GM18861 (cell line): ENCODE data around the gene NEUROG1.

ENCODE experiments used
- ATAC-seq: cut with Tn5 transposase; IDR thresholded peaks from one replicate; pipeline ENCODE4 v1.9.1; 2021; ENCODE audit not compliant: unreplicated experiment

The NEUROG1 gene, protein sequence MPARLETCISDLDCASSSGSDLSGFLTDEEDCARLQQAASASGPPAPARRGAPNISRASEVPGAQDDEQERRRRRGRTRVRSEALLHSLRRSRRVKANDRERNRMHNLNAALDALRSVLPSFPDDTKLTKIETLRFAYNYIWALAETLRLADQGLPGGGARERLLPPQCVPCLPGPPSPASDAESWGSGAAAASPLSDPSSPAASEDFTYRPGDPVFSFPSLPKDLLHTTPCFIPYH

DNA sequence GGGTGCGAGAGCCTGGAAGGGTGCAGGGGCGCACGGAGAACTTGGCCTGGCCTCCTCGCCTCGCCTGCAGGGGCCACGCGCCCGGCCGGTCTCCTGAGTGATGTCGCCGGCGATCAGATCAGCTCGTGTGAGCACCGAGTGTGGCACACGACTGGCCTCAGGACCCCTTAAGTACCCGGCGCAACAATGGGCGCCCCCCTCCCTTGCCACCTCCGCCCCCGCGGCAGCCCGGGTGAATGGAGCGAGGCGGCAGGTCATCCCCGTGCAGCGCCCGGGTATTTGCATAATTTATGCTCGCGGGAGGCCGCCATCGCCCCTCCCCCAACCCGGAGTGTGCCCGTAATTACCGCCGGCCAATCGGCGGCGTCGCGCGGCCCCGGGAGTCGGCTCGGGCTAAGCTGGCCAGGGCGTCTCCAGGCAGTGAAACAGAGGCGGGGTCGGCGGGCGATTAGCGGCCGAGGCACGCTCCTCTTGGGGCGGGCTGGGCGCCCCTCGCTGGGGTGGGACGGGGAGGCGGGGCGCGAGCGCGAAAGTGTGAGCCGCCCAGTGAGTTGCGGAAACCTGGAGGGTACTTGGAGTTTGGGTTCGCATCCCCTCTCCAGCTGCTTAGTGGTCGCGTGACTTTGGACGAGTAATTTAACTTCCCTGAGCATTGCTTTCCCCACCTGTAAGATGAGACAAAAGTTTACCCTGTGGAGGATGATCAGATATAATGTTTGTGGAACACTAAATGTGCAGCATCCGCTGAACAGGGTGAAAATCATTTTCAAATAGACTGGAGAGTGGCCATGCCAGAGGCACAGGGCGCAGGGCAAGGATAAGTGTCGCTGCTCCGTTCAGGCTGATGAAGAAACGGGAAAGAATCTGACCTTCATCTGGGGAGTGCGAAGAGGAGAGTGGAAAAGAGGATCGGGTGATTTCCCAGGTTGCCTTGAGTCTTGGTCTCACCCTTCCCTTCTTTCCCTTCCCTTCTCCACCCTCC, at the start of gene NEUROG1:
Gene NEUROG1, minus strand, starts transcription at position 145 of the 982 bp plus-strand sequence. CDS start 274 bp downstream, outside the sequence.
- ATAC-seq: no peak

DNA sequence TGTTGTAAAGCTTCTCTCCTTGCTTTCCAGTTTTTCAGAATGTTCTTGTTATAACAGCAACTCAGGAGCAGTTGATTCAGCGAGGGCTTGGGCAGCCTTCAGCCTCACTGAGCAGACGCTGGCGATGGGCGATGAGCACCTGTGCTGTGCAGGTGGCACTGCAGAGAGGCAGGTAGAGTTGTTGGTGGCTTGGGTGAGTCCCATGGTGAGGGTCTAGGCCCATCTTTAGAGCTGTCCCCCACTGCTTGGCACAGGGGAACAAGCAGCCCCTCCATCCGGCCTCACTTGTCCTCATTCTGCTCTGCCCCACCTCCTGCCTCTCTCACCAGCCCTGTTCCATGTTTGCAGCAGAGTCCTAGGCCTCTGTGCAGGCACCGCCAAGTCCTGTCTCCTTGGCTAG, 49.2 kb upstream of the NEUROG1 start:
- no peak for ATAC-seq

DNA sequence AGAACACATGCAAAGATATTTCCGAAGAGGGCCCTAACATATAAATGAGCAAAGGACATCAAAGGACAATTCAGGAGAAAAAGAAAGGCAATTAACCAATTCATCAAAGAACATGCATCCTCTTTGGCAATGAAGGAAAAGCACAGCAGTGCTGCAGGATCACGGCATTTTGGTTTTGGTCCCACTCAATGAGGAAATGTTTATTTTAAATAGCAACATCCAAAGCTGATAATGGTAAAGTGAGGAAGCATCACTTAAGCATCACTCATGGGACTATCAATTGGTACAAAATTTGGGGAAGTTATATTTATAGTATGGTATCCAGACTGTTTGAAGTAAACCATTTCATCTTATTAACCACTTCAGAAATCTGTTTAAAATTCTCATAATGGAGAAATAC, 48.5 kb upstream of the NEUROG1 start:
- no peak for ATAC-seq

- no peak for ATAC-seq
Measured at GRCh38 chr5:135582099-135582781, 46.5 kb upstream of the NEUROG1 start.

DNA sequence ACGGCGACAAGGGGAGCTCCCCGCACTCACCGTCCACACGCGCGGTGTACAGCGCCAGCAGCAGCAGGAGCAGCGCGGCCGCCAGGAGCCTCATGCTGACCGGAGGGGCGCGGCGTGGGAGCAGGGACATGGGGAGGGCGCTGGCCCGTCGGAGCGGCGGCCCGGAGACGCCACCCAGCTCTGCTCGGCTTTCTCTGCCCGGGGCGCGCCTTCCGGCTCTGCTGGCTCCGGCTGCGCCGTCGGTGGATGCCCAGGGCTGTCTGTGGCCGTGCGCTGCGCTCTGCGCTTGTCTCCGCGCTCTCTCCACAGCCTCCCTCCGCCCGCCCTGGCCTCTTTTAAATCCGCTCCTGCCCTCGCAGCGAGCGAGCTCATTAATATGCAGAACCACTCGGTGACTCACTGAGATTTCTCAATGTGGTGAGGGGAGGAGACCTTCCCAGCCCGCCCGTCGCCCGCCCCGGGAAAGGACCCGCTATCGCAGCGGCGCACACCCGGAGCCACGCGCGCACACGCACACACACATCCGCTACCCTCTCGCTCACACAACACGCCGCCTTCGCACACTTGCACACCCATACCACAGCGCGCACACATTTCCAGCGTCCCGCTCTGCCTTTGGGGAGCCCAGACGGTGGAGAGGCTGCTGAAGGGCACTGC, 43.0 kb upstream of the NEUROG1 start, which contains the start of gene CXCL14:
Gene CXCL14, minus strand, starts transcription at position 307 of the 657 bp plus-strand sequence. Its CDS starts 213 bp downstream, at position 94.
- ATAC-seq: no peak

GRCh38 chr5:135578305-135578684, 42.5 kb upstream of the NEUROG1 start:
- ATAC-seq: no peak

- ATAC-seq: no peak
Measured at GRCh38 chr5:135577421-135577820, 41.7 kb upstream of the NEUROG1 start.

DNA sequence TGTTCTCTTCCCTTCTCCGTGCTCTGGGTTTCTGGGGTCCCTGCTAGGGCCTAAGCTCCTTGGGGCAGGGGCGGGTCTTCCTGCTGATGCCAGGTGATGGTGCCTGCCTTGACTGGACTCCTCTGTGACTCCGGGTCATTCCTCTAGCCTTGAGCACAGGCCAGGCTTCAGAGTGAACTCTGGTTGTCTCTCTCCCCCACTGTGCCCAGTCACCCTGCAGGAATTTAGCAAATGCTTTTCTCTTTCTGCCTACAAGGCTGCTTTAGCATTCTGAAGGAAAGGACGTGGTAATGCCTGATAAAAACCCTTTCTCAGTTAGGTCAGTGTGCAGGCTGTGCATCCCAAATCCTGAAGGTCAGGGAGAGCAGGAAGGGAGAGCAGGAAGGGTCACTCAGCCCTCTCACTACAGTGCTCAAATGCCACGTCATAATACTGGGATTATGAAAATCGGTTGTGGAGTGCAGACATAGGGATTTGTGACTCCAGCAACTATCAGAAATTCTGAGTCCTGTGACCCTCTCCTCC, 40.4 kb upstream of the NEUROG1 start:
- ATAC-seq: no peak

DNA sequence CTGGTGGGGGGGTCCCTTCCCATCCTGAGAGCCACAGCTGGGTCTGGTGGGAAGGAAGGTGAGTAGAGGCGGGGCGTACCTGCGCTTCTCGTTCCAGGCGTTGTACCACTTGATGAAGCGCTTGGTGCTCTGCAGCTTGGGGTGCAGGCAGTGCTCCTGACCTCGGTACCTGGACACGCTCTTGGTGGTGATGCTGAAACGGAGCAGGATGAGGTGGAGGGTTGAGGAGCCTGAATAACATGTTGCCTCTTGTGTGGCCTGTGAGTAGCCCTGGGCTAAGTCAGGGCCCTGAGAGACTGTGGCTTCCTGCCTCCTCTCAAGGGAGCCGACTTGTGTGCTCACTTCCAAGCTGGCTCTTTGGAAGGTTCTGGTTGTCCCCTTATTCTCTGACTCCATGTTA, 38.7 kb upstream of the NEUROG1 start:
- no peak for ATAC-seq

- no peak for ATAC-seq
Measured at GRCh38 chr5:135571902-135572301, 36.1 kb upstream of the NEUROG1 start.

DNA sequence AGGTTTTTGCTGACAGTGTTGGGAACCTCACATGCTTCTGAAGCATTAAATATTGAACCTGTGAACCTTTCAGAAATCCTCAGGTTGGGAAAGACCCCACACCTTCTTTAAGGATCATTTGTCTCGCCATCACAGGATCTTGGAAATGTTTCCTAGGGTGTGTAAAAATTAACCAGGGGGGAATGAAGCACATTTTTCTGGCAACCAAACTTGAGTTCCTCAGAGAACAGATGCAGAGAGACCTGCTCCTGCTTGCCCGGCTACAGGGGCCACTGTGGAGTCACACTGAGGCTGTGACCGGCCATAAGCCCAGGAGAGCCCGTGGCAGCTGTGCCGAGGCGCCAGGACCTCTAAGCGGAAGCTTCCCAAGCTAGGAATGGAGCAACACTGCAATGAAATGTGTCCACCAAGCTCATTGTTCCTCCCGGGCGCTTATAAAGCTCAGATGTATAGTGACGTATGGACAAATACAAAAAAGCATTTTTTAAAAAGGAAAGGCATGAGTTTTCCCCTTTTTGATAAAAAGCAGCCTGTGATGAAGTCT, 35.4 kb upstream of the NEUROG1 start:
- ATAC-seq: no peak

DNA sequence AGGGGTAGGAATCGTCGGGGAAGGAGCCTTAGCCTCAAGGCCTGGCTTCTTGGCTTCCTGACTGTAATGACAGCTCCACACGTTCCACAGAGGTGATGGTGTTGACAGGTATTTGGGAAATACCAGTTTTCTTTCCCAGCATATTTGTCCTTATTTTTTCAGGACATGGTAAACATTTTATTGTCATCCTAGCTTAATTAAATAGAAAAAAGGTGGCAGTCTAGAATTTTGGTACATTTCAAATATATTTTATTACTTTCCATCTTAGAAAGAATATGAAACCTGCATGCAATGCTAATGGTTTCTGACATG, 34.6 kb upstream of the NEUROG1 start:
- ATAC-seq: no peak

- no peak for ATAC-seq
Measured at GRCh38 chr5:135569755-135570452, 34.1 kb upstream of the NEUROG1 start.

GRCh38 chr5:135568923-135569360, 33.2 kb upstream of the NEUROG1 start:
- no peak for ATAC-seq

DNA sequence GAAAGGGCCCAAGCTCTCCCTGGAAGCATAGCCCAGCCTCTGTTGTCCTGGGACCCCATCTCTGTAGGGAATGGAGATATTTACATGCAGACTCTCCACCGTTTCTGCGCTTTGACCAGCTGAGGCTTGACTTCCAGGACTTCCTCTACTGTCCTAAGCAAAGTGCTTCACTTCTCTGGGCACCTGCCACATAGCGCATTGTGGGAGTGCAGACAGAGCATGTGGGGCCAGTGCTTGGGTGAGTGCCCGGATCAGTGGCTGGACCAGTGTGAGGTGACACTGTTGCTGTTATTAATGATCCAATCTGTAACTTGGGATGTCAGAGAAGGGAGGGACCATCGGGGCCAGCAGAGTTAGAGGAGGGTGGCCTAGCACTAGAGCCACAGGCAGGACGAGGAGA, 32.5 kb upstream of the NEUROG1 start:
- ATAC-seq: no peak

DNA sequence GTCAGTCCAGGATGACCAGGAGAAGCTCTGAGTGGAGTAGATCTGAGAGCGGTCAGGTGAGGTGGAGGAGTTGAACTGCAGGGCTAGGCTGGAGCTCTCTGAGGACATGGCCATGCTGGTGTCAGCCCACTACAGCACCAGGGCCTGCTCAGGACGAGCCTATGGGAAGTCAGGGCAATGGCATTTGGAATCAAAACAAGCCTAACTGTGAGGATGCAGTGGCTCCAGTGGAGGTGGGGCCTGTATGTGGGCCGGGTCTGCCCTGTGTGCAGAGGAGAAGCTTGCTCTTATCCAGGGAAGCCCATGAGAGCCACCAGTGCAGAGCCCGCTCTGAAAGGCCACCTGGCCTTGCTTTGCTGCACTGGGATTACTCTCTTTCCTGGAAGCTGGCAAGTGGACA, 31.9 kb upstream of the NEUROG1 start:
- no peak for ATAC-seq

DNA sequence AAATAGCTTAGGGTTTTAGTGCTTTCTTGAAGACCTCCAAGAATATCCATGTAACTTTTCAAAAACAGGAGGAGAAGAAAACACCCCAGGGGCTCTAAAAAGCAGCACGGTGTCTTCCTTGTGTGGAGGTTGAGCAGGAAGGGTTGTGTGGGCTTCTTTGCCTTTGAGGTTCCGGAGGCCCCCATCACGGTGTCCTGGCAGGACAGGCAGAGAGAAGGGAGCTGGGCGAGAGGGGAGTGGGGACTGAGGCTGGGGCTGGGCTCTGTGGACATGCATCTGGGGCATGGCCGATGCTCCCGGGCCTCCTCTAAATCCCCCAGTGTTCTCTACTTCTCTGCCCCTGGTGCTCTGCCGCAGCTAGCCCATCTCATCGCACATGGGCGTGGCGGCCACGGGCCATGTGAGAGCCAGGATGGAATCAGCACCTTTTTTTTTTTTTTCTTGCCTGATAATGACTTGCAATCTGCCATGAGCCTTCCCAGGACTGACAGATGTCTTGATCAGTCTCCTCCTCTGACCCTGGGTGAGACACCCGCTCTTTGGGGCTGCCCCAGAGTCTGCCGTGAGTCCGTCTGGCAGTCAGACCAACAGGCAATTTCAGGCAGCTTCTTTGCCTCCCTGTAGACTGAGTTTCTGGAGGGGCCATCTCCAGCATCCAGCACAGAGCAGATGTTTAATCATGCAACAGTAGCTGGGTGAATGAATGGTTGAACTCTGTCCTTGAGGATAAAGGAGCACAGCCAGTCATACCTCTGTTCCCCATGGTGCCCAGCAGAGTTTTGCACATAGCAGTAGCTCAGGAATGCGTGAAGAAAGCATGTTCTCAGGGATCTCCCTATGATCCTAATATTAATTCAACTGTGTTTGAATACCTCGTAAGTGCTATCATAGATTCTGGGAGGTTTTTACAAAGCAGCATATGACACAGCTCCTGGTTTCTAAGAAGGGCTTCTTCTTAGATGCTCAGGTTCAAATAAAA, 30.9 kb upstream of the NEUROG1 start:
- no peak for ATAC-seq

- no peak for ATAC-seq
Measured at GRCh38 chr5:135565725-135566421, 30.1 kb upstream of the NEUROG1 start.
